Type B pancreatic cell (in vitro differentiated cells): ENCODE results near the gene PLCB1. TPM values are rescaled to one million over a fixed set of nuclear protein-coding genes. Genes with fewer than 3 reads are reported as not detected.

ENCODE experiments used
- DNase-seq: peaks from one replicate; pipeline ENCODE4 v3.0.0; 2021; ENCODE audit warnings: mixed read lengths; ENCODE audit not compliant: unreplicated experiment; ENCODE audit errors: extremely low spot score
- H3K27ac Mint-ChIP-seq: 2 replicates; pipeline ENCODE4 v1.8.0; 2021; ENCODE audit warnings: mild to moderate bottlenecking, mixed read lengths
- H3K27me3 Mint-ChIP-seq: 2 replicates; pipeline ENCODE4 v1.8.0; 2021; ENCODE audit warnings: mixed read lengths
- H3K36me3 Mint-ChIP-seq: 2 replicates; pipeline ENCODE4 v1.8.0; 2021; ENCODE audit warnings: mixed read lengths
- H3K4me1 Mint-ChIP-seq: one replicate; pipeline ENCODE4 v1.8.0; 2021; ENCODE audit warnings: mixed read lengths; ENCODE audit not compliant: unreplicated experiment
- H3K4me3 Mint-ChIP-seq: 2 replicates; pipeline ENCODE4 v1.8.0; 2021; ENCODE audit warnings: mild to moderate bottlenecking, mixed read lengths
- H3K9me3 Mint-ChIP-seq: 2 replicates; pipeline ENCODE4 v1.8.0; 2021; ENCODE audit warnings: mixed read lengths
- total RNA-seq: library from RNA; stranded (reverse); gene quantifications from 2 replicates; pipeline ENCODE4 v1.2.1, GENCODE V29; 2021; ENCODE audit warnings: low replicate concordance
- TF ChIP-seq, protein P1 (sequence below): fragments of 200-600 bp; sonication (generic); conservative IDR thresholded peaks from 2 replicates; pipeline ENCODE4 v1.5.0; 2021; ENCODE audit warnings: antibody characterized with exemption, mild to moderate bottlenecking

The PLCB1 gene
- total RNA-seq, 1 donor from 2014 or later, result 17.9 TPM

DNA sequence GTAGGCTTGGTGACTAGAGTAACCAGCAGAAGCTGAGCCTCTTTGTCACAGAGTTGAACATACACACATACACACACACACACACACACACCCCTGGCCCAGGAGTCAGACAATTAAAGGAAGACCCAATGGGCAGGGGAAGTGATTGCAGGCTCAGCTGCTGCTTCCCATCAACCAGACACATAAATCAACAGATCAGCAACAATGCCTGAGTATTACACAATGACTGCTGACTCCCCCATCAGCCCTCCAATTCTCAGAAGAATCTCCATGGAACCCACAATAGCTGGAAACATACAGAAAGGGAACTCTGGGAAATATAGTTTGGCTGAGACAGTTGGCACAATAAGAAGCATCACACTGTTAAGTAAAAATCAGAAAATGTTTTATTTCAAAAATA lies 666.4 kb downstream of the PLCB1 start:
- H3K9me3 Mint-ChIP-seq, result no peaks in the 10 kb centered on the region
- DNase-seq, result no peak
- TF ChIP-seq, protein P1, sequence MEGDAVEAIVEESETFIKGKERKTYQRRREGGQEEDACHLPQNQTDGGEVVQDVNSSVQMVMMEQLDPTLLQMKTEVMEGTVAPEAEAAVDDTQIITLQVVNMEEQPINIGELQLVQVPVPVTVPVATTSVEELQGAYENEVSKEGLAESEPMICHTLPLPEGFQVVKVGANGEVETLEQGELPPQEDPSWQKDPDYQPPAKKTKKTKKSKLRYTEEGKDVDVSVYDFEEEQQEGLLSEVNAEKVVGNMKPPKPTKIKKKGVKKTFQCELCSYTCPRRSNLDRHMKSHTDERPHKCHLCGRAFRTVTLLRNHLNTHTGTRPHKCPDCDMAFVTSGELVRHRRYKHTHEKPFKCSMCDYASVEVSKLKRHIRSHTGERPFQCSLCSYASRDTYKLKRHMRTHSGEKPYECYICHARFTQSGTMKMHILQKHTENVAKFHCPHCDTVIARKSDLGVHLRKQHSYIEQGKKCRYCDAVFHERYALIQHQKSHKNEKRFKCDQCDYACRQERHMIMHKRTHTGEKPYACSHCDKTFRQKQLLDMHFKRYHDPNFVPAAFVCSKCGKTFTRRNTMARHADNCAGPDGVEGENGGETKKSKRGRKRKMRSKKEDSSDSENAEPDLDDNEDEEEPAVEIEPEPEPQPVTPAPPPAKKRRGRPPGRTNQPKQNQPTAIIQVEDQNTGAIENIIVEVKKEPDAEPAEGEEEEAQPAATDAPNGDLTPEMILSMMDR, result no peak
- H3K4me3 Mint-ChIP-seq, result no peak overlapping the region
- peaks cover 13% of the 10 kb centered on the region for H3K4me1 Mint-ChIP-seq
- H3K27me3 Mint-ChIP-seq, result no peaks in the 10 kb centered on the region
- peaks cover 8% of the 10 kb centered on the region for H3K36me3 Mint-ChIP-seq
- H3K27ac Mint-ChIP-seq, result no peak overlapping the region

DNA sequence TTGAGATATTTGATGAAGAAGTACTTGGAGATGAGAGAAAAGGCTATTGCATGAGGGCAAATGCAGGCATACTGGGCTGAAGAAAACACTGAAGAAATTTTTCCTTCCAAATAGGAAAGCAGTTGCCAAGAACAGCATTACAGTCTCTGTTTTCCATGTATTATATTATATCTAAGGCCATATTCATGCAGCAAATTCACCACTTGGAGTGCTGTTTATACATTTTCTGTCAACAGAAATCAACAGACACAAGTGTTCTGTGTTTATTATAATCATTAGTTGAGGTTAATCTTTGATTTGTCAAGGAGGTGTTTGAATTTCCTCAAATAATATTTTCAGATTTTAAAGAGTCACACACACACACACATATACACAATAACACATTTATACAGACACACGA lies 668.0 kb downstream of the PLCB1 start:
- DNase-seq, result no peak
- TF ChIP-seq, protein P1, result peak; percentile 39
- H3K27me3 Mint-ChIP-seq, result no peaks in the 10 kb centered on the region
- H3K4me1 Mint-ChIP-seq, result peaks cover 15% of the 10 kb centered on the region
- no peaks in the 10 kb centered on the region for H3K9me3 Mint-ChIP-seq
- H3K27ac Mint-ChIP-seq, result no peak overlapping the region
- H3K4me3 Mint-ChIP-seq, result no peak overlapping the region
- H3K36me3 Mint-ChIP-seq, result peaks cover 9% of the 10 kb centered on the region

- Mint-ChIP-seq H3K36me3 (peaks cover 9% of the 10 kb centered on the region), H3K27ac (no peak overlapping the region), H3K9me3 (no peaks in the 10 kb centered on the region), H3K4me3 (no peak overlapping the region), H3K27me3 (no peaks in the 10 kb centered on the region), H3K4me1 (peaks cover 15% of the 10 kb centered on the region)
- TF ChIP-seq, protein P1, result no peak
- no peak for DNase-seq
Observed at GRCh38 chr20:8801686-8802085, 669.6 kb downstream of the PLCB1 start.

DNA sequence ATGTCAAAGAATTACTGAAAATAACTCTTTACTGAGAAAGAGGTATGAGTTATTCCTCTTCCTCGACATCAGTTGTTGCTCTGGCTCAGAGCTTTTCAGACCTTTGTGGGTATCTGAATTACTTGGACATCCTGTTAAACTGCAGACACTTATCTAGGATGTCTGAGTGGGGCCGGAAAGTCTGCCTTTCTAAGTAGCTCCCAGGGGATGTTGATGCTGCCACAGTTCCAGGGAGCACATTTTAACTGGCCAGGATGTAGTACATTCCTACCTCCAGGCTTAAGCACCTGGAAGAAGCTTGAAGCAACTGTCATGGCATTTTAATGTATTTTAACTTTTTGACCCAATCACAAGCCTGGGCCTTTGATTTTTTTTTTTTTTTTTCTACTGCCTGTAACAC lies 671.0 kb downstream of the PLCB1 start:
- no peak overlapping the region for H3K27ac Mint-ChIP-seq
- peaks cover 18% of the 10 kb centered on the region for H3K4me1 Mint-ChIP-seq
- peaks cover 9% of the 10 kb centered on the region for H3K36me3 Mint-ChIP-seq
- H3K4me3 Mint-ChIP-seq, result no peak overlapping the region
- H3K27me3 Mint-ChIP-seq, result no peaks in the 10 kb centered on the region
- no peaks in the 10 kb centered on the region for H3K9me3 Mint-ChIP-seq
- DNase-seq, result no peak
- TF ChIP-seq, protein P1, result no peak

DNA sequence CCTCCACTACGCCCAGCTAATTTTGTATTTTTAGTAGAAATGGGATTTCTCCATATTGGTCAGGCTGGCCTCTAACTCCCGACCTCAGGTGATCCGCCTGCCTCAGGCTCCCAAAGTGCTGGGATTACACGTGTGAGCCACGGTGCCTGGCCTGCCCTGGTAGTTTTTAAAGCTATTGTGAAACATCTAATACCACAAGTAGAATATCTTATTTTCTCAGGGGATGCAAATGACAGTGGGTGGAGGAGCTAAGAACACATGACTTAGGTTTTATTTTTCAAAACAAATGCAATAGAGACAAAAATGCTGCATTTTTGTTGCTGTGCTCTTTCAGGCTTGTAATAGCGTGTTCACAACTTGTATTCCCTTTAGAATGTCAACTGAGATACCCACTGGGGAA lies 671.9 kb downstream of the PLCB1 start:
- no peaks in the 10 kb centered on the region for H3K27me3 Mint-ChIP-seq
- H3K27ac Mint-ChIP-seq, result no peak overlapping the region
- TF ChIP-seq, protein P1, result no peak
- peaks cover 9% of the 10 kb centered on the region for H3K36me3 Mint-ChIP-seq
- no peak overlapping the region for H3K4me3 Mint-ChIP-seq
- DNase-seq, result no peak
- H3K4me1 Mint-ChIP-seq, result peaks cover 24% of the 10 kb centered on the region
- H3K9me3 Mint-ChIP-seq, result no peaks in the 10 kb centered on the region
